ENCODE results near the gene FOXL3.

DNA sequence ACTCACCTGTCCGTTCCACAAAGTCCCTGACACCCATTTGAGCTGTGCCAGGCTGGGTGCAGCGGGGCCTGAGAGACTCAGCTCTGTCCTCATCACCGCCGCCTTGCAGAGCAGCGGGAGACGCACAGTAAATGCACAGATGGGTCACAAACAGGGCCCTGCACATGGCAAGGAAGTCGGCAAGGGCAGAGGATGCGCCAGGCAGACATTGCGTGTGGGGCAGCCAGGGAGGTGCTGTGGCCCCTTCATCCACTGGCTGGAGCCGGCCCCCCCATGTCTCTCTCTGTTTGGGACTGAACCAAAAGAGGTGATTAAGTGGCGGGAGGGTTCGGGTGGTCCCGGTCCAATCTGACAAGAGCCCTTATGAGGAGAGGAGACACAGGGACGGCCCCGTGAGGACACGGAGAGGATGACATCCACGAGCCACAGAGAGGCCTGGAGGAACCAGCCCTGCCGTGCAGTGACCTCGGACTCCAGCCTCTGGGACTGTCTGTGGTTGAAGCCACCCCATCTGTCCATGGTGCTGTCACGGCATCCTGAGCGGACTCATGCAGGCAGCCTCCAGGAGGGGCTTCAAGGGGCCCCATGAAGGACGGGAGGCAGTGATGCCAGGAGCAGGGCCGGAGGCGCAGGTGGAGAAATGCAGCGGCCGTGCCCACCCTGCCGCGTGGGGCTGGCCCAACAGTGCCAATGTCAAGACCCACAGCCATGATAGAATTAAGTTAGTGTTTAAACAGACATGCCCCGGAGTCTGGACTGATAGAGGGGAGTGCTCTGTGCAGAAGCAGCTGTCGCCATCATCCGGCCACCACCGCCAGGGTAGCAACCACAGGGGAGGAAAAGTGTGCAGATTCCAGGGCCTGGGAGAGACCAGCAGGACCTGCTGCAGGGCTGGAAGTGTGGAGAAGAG lies 28.4 kb upstream of the FOXL3 start:
- TF ChIP-seq, protein P1, sequence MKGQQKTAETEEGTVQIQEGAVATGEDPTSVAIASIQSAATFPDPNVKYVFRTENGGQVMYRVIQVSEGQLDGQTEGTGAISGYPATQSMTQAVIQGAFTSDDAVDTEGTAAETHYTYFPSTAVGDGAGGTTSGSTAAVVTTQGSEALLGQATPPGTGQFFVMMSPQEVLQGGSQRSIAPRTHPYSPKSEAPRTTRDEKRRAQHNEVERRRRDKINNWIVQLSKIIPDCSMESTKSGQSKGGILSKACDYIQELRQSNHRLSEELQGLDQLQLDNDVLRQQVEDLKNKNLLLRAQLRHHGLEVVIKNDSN (IDR thresholded peaks at IDR 0.05): no peak
- TF ChIP-seq EP300 (IDR thresholded peaks at IDR 0.05; ENCODE audit: borderline replicate concordance) (no peak), MAX (IDR thresholded peaks at IDR 0.05) (no peak), YY1 (IDR thresholded peaks at IDR 0.05; ENCODE audit: low read depth) (no peak), EGR1 (IDR thresholded peaks at IDR 0.05) (no peak), TAF1 (IDR thresholded peaks at IDR 0.05; ENCODE audit: low read depth) (no peak), RAD21 (IDR thresholded peaks at IDR 0.05; ENCODE audit: low read depth) (no peak), ZBTB7A (IDR thresholded peaks at IDR 0.05; ENCODE audit: low read depth) (no peak), REST (IDR thresholded peaks at IDR 0.05; ENCODE audit: low read depth) (no peak), CREB1 (IDR thresholded peaks at IDR 0.05; ENCODE audit: low read depth) (no peak), CEBPB (IDR thresholded peaks at IDR 0.05) (no peak), TEAD4 (IDR thresholded peaks at IDR 0.05) (no peak)
